ENCODE measurements around the gene WNT8B. TPM values are rescaled to one million over a fixed set of nuclear protein-coding genes. Genes with fewer than 3 reads are reported as not detected.

Gene WNT8B
- total and polyA plus RNA-seq, 2 experiments from 2014 or later: not detected

DNA sequence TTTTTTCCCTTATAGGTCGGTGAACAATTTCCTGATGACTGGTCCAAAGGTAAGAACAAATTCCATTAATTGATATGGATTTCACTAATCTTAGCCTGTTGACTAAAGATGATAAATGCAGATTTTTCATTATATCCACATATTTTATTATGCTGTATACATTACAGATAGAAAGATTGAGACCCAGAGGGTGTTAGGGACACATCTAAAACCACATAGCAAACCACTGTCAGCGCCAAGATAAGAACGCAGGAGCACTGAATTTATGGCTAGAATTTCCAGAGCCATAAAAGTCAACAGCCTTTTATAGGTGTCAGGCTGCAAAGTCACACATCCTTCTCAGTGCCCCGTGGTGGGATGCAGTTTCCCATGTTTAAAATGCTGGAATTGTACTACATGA is 16.2 kb downstream of the WNT8B start:
- Histone ChIP-seq H3K4me3 (no peak overlapping the region), H3K27ac (no peak overlapping the region), H3K9me3 (ENCODE audit: low read depth) (no peaks in the 10 kb centered on the region), H3K27me3 (peaks cover 69% of the 10 kb centered on the region), H3K4me1 (ENCODE audit: low read depth) (peaks cover 3% of the 10 kb centered on the region), H3K36me3 (no peaks in the 10 kb centered on the region)
- no peak for DNase-seq (ENCODE audit: low read depth in 1 of 2, low spot score in 1 of 2)
- TF ChIP-seq, protein P1, sequence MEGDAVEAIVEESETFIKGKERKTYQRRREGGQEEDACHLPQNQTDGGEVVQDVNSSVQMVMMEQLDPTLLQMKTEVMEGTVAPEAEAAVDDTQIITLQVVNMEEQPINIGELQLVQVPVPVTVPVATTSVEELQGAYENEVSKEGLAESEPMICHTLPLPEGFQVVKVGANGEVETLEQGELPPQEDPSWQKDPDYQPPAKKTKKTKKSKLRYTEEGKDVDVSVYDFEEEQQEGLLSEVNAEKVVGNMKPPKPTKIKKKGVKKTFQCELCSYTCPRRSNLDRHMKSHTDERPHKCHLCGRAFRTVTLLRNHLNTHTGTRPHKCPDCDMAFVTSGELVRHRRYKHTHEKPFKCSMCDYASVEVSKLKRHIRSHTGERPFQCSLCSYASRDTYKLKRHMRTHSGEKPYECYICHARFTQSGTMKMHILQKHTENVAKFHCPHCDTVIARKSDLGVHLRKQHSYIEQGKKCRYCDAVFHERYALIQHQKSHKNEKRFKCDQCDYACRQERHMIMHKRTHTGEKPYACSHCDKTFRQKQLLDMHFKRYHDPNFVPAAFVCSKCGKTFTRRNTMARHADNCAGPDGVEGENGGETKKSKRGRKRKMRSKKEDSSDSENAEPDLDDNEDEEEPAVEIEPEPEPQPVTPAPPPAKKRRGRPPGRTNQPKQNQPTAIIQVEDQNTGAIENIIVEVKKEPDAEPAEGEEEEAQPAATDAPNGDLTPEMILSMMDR (IDR thresholded peaks at IDR 0.05; ENCODE audit: low read depth, low read length): no peak

DNA sequence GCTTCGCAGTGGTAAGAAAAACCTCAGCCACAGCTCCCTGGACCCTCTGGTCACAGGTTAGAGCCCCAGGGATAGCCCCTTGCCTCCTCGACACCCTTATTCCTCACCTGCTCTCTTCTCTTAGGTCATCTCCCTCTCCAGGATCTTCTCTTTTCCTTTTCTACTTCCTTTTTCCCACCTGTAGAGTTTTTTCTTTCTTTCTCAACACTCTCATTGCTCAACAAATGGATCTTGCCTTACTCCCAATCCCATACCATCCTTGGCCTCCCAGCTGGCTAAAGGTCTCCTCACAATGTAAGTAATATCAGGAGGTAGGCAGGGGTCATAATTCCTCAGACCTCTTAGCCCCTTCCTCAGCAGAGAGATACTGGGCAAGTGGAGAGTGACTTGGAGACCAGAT is 17.2 kb downstream of the WNT8B start:
- peaks cover 78% of the 10 kb centered on the region for H3K27me3 ChIP-seq
- TF ChIP-seq, protein P1 (IDR thresholded peaks at IDR 0.05; ENCODE audit: low read depth, low read length): no peak
- H3K27ac ChIP-seq: no peak overlapping the region
- no peak overlapping the region for H3K4me3 ChIP-seq
- no peaks in the 10 kb centered on the region for H3K9me3 ChIP-seq (ENCODE audit: low read depth)
- no peak for DNase-seq (ENCODE audit: low read depth in 1 of 2, low spot score in 1 of 2)
- H3K4me1 ChIP-seq (ENCODE audit: low read depth): peaks cover 3% of the 10 kb centered on the region
- H3K36me3 ChIP-seq: peaks cover 3% of the 10 kb centered on the region

DNA sequence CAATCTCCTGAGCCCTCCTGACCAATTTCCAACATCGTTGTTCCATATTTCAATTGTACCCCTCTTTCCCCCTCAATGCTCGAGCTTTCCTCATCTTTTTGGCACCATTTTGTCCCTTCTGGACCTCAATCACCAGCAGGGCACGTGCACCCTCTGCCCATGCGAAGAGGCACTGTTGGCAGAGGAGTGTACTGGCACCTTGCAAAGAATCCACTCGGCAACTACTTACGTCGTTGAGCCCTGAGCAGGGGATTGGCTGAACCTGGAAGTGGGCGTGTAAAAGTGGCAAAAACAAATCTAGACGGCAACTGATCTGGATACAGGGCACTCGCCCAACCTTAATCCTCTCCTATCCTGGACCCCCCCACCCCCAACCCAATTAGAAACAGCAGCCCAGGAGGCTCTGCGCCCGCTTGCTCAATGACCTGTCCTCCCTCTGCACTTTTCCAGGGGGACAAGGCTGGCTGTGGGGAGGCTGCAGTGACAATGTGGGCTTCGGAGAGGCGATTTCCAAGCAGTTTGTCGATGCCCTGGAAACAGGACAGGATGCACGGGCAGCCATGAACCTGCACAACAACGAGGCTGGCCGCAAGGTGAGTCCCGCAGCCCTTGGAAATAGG is 18.8 kb downstream of the WNT8B start:
- TF ChIP-seq, protein P1 (IDR thresholded peaks at IDR 0.05; ENCODE audit: low read depth, low read length): no peak
- Histone ChIP-seq H3K27me3 (peaks cover 91% of the 10 kb centered on the region), H3K27ac (no peak overlapping the region), H3K4me1 (ENCODE audit: low read depth) (peaks cover 3% of the 10 kb centered on the region), H3K9me3 (ENCODE audit: low read depth) (no peaks in the 10 kb centered on the region), H3K36me3 (peaks cover 4% of the 10 kb centered on the region), H3K4me3 (peak overlapping the region; percentile 34)
- peak; percentile 83 to 87 for DNase-seq (ENCODE audit: low read depth in 1 of 2, low spot score in 1 of 2)

DNA sequence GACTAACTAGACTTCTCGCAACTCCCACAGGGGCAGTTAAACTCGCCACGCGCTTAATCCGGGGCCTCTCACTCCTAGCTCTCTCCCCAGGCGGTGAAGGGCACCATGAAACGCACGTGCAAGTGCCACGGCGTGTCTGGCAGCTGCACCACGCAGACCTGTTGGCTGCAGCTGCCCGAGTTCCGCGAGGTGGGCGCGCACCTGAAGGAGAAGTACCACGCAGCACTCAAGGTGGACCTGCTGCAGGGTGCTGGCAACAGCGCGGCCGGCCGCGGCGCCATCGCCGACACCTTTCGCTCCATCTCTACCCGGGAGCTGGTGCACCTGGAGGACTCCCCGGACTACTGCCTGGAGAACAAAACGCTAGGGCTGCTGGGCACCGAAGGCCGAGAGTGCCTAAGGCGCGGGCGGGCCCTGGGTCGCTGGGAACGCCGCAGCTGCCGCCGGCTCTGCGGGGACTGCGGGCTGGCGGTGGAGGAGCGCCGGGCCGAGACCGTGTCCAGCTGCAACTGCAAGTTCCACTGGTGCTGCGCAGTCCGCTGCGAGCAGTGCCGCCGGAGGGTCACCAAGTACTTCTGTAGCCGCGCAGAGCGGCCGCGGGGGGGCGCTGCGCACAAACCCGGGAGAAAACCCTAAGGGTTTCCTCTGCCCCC is 19.5 kb downstream of the WNT8B start:
- Histone ChIP-seq H3K9me3 (ENCODE audit: low read depth) (no peaks in the 10 kb centered on the region), H3K27ac (no peak overlapping the region), H3K4me1 (ENCODE audit: low read depth) (peaks cover 3% of the 10 kb centered on the region), H3K4me3 (peak overlapping the region; percentile 34), H3K36me3 (peaks cover 4% of the 10 kb centered on the region), H3K27me3 (peaks cover 98% of the 10 kb centered on the region)
- peak; percentile 76 to 89 for DNase-seq (ENCODE audit: low read depth in 1 of 2, low spot score in 1 of 2)
- TF ChIP-seq, protein P1 (IDR thresholded peaks at IDR 0.05; ENCODE audit: low read depth, low read length): peak; percentile 89

DNA sequence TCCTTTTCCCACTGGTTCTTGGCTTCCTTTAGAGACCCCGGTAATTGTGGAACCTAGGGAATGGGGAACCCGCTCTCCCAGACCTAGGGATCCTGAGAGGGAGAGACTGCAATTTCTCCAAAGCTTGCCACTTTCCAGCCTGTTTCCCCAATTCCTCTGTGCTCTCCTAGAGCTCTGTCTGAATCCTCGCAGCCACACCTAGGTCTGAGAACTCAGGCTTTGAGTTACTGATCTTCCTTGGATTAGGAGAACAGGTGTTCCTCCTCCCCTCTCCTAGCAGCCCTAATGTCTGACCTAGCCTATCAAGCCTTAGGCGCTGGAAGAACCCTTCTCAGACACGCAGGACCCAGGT is 20.0 kb downstream of the WNT8B start:
- Histone ChIP-seq H3K4me3 (peak overlapping the region; percentile 34), H3K9me3 (ENCODE audit: low read depth) (no peaks in the 10 kb centered on the region), H3K27me3 (peaks cover 98% of the 10 kb centered on the region), H3K4me1 (ENCODE audit: low read depth) (peaks cover 3% of the 10 kb centered on the region), H3K27ac (no peak overlapping the region), H3K36me3 (peaks cover 4% of the 10 kb centered on the region)
- peak in 1 of 2 donors; percentile 3 for DNase-seq (ENCODE audit: low read depth in 1 of 2, low spot score in 1 of 2)
- TF ChIP-seq, protein P1 (IDR thresholded peaks at IDR 0.05; ENCODE audit: low read depth, low read length): no peak
